NCI-H1436 treated with DMSO at 0.1 percent for 48 hours (cell line): ENCODE measurements around the gene RRP9.
"Not testable (repeated sequence)": the region's sequence is repeated elsewhere in the genome, so short reads cannot be mapped to it uniquely, and the experiment has no call there.

Source experiments
- DNase-seq: peaks from one replicate; lab custom pipeline; 2025; lab: John Stamatoyannopoulos, UW

RRP9 gene

DNA sequence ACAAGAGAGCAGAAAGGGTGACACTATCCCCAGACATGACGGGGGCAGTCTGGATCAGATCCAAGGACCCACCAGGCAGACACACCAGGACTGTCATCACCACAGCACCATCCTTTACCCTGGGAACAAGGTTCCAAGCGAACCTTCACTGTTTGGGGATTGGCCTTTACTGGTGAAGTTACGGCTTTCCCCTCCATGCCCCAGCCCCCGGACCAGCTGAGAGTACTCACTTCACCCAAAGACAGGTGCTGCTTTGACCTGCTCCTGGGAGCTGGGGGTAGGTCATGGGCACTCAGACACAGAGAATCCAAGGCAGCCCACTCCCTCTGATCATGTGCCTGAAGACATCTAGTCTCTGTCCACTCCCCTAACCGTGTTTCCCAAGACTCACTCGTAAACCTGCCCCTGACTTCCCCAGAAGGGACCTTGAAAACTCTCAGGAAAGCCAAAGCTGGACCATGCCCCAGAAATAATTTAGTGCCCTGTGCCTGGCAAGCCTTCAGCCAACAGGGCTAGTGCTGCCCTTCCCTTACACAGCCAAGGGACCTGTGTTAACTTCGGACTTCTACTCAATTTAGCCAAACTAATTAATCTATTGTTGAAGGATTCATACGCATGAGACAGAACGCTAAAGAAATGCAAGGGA is 2.8 kb downstream of the RRP9 start:
- DNase-seq = no peak

DNA sequence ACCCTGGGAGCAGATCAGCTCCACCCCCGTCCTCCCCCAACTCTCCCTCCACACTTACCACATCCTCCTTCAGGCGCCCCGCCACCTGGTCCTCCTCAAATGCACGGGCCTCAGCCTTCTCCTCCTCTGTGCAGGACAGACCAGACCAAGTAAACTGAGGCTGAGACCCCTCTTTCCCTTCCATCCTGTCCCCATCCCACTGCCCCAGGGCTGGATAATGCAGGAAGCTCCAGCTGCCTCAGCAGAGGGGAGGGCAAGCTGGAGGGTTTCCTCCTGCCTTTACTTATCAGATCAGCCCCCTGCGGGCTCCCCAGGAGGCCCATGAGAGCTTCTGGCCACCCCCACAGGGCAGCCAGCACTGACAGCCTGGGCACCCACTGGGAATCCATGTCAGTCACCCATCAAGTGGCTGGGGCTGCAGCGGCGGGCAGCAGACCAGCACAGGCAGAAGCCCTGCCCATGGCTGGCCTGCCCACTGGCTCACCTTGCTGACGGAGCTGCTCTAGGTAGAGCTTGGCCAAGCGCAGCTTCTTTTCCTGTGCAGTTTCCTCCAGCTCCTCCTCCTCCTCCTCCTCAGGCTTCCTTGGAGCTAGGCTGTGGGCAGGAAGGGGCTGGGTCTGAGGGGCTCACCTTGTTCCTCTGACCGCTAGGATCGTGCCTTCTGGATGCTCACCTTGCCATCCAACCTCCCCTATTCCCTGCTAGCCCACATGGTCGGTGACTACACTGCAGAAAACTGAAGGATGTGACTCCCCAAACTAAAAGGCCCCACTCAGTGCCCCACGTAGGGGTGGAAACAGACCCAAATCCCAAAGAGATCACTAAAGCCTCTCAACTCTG is 3.9 kb downstream of the RRP9 start:
- no peak for DNase-seq

DNA sequence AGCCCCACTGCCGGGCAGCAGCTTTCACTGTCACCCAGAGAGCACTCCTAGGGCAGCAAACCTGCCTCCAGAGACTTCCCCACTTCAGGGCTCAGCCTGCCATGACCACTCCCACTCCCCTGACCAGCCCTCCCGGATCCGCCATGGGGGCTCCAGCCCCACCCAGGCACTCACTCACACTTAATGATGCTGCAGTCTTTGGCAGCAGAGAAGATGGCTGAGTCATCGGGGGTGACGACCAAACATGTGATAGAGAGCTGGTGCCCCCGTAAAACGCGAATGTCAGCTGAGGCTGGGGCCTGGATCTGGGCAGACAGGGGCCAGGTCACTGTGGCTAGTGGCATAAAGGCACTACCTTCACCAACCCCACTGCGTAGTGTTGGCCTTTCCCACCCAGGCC is 4.7 kb downstream of the RRP9 start:
- DNase-seq = no peak

DNA sequence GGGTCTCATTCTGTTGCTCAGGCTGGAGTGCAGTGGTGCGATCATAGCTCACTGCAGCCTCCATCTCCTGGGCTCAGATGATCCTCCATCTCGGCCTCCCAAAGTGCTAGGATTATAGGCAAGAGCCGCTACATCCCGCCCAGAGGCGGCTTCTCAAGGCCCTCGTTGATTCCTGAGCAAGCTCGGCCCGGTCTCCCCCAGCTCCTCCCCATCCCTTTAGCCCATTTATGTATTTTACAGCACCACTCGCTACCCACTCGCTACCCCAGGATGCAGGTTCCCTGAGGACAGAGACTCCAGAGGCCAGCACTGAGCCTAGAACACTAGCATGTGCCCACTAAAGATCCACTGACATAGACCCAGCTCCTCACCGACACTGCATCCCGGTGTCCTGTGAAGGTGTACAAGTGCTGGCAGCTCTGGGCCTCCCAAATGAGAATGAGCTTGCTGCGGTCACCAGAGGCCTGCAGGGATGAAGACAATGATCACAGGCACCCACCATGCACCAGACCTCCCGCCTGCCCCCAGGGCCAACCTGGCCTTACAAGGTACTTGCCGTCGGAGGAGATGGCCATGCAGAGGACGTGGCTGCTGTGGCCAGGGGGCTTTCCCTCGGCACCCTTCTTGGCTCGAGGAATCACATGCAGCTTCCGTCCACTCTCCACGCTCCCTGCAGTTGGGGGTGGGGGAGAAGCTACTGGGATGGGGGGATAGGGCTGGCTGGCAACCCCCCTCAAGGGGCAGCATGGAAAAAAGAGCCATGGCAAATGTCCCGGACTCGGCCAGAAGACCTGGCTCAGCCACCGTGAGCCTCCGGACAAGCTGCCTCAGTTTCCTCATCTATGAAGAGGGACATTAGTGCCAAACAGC is 5.6 kb downstream of the RRP9 start:
- DNase-seq = no peak

DNA sequence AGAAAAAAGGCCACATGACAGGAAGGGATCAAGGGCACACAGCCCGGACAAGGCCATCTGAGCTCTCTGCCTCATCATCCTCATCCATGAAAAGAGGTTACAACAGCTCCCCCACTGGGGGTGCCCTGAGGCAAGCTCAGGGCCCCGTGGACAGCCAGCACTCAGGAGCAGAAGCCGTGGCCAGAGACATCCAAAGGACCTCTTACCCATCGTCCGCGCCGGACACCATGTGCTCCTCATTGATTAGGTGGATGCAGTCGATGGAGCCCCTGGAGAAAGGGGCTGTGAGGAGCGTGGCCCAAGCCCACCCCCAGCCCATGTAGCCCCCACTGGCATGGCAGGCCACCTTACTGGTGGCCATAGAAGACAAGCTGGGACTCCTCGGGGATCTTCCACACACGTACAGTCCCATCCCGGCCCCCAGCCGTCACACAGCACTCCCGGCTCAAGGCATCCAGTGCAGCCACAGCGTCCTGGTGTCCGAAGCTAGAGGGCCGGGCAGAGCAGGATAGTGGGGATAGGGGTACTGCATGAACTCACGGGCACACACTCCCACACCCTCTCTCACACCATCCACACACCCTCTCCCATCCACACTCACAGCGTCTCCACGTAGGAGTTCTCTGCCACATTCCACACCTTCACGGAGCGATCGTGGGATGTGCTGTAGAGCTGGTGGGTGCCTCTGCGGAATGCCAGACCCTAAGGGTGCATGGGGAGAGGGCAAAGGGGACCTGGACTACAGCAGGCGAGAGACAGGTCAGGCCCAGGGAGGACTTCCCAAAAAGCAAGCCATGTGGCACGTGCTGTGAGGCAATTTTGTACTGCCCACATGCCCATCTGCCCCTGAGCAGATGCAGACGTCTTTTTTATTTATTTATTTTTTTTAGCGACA is 6.5 kb downstream of the RRP9 start:
- no peak for DNase-seq

DNA sequence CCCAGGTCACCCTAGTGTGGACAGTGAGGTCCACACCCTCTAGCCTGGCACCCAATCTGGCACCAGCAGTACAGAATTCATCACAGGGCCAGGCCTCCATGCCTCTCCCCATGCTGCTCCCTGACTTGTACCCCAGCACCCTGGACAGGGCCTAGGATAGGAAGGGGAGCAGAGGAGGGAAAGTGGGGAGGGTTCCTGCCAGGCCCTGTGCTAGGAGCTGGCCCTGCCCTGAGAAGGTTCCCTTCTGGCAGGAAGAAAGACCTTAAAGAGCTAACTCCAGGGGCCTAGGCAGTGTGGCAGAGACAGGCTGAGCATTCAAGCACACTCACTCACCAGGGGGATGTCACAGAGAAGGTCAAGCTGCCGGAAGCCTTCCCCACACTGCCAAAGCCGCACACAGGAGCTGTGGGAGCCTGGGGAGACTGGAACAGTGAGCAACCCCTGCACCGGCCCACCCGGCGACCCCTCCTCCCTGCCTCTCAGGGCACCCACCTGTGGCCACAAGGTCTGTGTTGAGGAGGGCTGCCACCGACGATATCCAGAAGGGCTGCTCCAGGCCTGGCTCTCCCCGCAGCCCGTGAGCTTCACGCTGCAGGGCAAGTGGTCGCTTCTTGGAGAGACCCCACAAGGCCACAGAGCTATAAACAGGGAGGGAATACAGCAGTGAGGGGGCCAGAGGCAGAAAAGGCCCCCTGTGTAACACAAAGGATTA is 7.4 kb downstream of the RRP9 start:
- DNase-seq = no peak

DNA sequence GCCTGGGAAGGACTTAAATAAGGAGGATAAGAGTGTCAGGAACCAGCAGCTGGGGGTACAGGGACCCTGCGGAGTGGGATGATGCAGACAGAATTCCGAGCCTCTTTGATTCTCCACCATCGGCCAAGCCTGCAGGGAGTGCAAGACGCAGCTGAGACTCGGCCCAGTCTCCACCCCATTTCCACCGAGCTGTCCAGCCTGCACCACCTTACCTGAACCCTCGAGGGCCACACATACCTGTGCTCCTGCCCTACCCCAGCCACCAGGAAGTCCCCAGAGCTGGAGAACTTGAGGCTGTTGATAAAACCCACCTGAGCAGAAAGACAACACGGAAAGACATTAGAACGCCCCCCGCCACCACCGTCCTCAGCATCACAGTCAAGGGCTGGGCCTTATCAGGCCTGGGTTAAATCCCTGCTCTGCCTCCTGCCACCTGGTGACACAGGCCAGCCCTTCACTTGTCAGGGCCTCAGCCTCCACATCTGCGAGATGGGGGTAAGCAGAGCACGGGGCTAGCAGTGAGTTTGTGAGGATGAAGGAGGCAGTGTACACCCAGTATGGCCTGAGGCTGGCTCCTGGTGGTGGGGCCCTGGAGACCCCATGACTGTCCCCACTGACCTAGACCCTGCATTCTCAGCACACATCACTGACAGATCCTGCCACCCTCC is 8.1 kb downstream of the RRP9 start:
- no peak for DNase-seq

DNA sequence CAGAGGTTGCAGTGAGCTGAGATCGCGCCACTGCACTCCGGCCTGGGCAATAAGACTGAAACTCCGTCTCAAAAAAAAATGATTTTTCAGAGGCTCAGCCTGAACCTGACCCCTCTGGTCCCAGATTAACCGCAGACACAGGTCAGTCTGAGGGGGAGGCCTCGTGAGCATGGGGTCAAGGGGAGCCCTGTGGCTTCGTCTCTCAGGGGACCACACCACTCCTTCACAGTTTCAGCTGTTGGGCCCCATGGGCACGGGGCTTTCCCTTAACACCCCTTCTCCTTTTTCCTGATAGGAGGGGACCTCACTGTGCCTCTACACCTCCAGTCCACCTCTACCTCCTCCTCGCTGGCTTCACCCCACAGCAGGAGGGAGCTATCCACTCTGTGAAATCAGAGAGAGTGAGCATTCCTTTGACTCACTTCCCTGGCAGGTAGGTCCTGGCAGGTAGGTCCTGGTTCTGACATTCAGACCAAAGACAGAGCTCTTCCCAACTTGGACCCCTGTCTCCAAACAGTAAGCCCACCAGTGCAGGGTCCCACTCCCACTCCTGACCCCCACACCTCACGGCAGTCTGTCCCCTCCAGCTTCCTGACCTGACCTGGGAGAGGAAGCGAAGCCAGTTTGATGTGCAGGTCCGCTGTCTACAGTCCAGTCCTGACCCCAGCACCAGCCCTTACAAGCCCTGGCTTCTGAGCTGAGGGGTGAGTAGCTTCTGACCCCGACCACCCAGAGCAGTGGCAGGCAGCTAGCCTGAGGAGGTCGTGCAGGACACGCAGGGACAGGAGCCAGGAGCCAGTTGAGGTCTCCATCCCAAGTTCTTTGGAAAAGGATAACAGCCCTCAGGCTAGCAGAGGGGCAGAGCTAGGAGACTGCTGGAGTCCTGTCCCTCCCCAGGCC is 9.0 kb downstream of the RRP9 start:
- no peak for DNase-seq

DNA sequence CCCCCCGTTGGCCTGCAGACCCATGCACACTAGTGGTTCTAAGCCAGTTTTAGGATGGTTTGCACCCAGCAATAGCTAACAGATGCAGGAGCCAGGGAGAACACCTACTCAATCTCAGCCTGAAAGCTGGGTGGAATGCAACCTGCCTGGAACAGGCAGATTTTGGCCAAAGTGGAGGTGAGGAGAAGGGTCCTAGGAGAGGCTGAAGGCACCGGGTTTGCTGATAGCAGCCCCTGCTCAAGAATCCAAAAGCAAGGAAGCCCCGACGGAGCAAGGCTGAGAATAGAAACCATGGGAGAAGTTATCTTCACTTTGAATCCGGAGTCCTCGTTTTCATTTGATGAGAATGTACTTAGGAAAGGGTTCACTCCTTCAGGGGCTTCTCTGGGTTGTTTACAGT is 9.9 kb downstream of the RRP9 start:
- no peak for DNase-seq

DNA sequence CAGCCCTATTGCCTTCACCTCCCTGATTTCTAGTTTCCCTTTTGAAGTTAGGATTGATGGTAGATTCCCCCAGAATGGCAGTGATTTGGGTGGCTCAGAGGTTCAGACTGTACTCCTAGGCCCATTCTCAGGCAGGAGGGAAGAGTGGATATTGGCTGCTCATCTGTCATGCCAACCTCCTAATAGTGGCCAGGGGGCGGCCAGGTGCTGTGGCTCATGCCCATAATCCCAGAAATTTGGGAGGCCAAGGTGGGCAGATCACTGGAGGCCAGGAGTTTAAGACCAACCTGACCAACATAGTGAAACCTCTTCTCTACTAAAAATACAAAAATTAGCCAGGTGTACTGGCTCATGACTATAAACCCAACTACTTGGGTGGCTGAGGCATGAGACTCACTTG is 11.3 kb downstream of the RRP9 start:
- no peak for DNase-seq

DNA sequence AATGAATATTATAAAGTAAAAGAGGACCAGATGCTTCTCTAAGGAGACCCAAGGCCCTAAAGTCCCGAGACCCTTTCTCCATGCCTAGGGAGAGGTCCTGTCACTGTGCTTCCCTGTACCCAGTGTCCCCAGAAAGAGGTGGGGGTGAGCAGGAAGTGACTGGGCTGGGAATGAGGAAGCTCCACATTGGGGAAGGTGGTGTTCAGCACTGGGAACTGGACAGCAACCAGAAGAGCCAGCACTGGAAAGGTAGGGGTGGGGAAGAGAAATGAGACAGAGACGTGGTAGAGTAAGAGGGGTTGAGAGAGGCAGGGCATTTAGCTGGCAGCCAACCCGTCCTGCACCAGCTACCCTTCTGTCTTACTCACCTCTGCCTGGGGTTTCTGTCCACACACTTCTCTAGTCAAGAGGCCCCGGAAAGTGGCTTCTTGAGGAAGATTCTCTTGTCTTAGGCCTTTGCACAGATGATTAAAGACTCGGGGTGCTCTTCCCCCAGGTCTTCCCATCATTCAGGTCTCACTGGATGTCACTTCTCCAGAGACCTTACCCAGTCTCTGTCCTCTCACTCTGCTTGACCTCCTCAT is 12.2 kb downstream of the RRP9 start:
- DNase-seq = no peak

DNA sequence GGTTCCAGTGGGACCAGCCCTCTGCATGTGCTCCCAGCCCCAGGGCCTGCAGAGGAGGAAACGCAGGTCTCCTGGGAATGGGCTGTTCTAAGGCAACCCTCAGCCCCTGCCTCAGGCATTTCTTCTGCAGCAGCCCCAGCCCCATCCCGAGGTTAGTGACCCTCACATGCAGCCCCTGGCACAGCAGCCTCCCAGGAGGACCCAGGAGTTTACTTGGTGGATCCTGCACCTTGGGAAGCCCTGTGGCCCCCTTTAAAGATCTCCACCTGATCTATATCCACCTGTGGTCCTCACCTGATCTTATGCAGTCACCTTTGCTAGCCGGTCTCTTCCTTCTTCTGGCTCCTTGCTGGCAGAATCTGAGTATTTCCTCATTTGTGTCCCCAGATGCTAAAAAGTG is 12.7 kb downstream of the RRP9 start:
- not testable (repeated sequence) for DNase-seq

DNA sequence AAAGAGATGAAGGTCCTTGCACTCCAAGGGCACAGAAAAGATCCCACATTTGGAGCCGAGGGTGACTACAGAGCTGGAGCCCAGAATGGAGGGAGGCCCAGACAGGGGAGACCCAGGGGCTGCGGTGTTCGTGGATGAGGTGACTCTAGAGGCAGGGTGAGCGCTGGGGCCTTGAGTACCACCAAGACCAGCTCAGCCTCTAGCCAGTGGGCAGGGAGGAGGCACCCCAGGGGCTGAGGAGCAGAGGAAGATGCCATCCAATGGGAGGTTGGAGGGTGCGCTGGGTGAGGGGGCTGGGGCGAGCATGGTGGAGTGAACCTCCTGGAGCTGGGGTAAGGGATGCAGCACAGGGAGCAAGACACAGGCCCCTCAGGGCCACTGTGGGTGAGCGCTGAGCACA is 13.3 kb downstream of the RRP9 start:
- no peak for DNase-seq

DNA sequence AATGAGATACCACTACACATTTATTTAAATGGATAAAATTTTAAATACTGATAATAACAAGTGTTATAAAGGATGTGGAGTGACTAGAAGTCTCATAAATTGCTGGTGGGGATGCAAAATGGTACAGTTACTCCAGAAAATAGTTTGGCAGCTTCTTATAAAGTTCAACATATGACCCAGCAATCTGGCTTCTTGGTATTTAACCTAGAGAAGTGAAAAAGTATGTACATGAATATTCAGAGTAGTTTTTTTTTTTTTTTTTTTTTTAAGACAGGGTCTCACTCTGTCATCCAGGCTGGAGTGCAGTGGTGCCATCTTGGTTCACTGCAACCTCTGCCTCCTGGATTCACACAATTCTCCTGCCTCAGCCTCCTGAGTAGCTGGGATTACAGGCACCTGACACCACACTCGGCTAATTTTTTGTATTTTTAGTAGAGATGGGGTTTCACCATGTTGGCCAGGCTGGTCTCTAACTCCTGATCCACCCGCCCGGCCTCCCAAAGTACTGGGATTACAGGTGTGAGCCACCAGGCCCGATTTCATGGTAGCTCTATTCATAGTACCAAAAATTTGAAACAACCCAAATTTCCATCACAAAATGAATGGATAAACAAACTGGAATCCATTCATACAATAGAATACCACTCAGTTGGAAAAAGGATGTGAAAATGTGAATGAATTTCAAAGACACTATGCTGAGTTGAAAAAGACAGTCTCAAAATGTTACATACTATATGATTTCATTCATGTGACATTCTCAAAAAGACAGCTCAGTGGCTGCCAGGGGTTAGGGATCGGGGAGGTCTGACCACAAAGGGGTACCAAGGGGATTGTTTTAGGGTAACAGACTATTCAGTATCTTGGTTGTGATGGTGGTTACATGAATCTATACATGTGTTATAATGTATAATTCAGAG is 14.4 kb downstream of the RRP9 start:
- DNase-seq = no peak

DNA sequence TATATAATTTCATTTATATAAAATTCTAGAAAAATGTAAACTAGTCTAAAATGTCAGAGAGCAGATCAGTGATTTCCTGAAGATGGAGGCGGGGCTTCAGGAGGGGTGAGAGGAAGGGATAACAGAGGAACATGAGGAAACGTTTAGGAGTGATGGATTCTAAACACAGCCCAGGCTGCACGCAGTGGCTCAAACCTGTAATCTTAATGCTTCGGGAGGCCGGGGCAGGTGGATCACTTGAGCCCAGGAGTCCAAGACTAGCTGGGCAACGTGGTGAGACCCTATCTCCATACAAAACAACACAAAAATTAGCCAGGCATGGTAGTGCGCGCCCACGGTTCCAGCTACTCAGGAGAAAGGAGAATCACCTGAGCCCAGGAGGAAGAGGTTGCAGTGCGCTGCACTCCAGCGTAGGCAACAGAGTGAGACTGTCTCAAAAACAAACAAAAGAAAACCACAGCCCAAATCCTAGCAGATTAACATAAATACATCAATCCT is 20.6 kb downstream of the RRP9 start:
- DNase-seq = no peak

DNA sequence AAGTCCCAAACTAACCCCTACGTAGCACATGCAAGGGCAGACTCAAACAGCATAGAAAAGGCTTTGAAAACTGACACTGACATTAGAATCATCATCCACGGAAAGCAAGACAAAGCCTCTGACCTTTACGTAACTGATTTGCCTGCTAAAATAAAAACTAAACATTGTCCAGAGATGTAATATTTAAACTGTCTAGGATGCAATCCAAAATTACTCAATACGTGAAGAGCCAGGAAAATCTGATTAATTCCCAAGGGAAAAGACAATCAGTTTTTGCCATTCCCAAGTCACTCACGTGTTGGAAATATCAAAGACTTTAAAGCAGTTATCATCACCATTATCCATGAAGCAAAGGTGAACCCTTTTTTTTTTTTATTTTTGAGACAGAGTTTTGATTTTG is 25.3 kb downstream of the RRP9 start:
- no peak for DNase-seq

DNA sequence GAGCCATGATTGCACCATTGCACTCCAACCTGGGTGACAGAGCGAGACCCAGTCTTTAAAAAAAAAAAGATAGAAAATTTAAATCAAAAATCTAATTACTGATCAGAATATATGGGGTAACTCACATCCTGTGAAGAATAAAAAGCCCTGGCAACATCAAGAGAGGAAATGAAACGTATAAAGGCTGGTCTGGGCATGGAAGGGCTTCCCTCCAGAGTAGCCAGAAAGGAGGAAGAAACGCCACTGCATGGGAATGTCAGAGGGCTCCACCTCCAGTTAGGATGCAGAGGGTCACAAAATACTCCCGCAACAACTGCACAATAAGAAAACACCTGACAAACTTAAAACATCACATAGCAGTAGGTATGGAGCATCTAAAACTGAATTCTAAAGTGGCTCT is 33.7 kb downstream of the RRP9 start:
- DNase-seq = no peak
